Measurements from ENCODE around the gene SLC16A9. TPM values are rescaled to one million over a fixed set of nuclear protein-coding genes. Genes with fewer than 3 reads are reported as not detected.

The SLC16A9 gene
- total and polyA plus RNA-seq, 8 donors = 1.5 to 45.9 (median 41.4) TPM

GRCh38 chr10:59631882-59632807, 77.5 kb downstream of the SLC16A9 start:
- ATAC-seq (no peak), DNase-seq (no peak)
- H3K9me3 ChIP-seq = peaks cover 0 to 1% of the 10 kb centered on the region in 2 donors
- no peak for TF ChIP-seq CTCF (IDR thresholded peaks at IDR 0.05)
- no peak overlapping the region for H3K4me3 ChIP-seq
- intact Hi-C loops (cut with DNase I) = no loop called here
- H3K27me3 ChIP-seq = no peaks in the 10 kb centered on the region
- no peak overlapping the region for H3K27ac ChIP-seq
- H3K4me1 ChIP-seq = no peaks in the 10 kb centered on the region
- H3K36me3 ChIP-seq = no peaks in the 10 kb centered on the region

GRCh38 chr10:59631237-59631636, 78.4 kb downstream of the SLC16A9 start:
- TF ChIP-seq CTCF (IDR thresholded peaks at IDR 0.05) = no peak
- H3K4me3 ChIP-seq = no peak overlapping the region
- H3K9me3 ChIP-seq = no peaks in the 10 kb centered on the region
- no peak overlapping the region for H3K27ac ChIP-seq
- H3K4me1 ChIP-seq = no peaks in the 10 kb centered on the region
- ATAC-seq = no peak
- H3K36me3 ChIP-seq = no peaks in the 10 kb centered on the region
- intact Hi-C loops (cut with DNase I) = no loop called here
- DNase-seq = no peak
- H3K27me3 ChIP-seq = no peaks in the 10 kb centered on the region

- H3K36me3 ChIP-seq = no peaks in the 10 kb centered on the region
- intact Hi-C loops (cut with DNase I) = loop anchor here in 1 of 2 donors (10.0 kb wide), 2 partner anchors 384 to 406 kb away; no protein-coding TSS in a partner anchor
- no peaks in the 10 kb centered on the region for H3K4me1 ChIP-seq
- DNase-seq = no peak
- H3K9me3 ChIP-seq = no peaks in the 10 kb centered on the region
- ATAC-seq = no peak
- H3K4me3 ChIP-seq = no peak overlapping the region
- no peaks in the 10 kb centered on the region for H3K27me3 ChIP-seq
- no peak for TF ChIP-seq CTCF (IDR thresholded peaks at IDR 0.05)
- no peak overlapping the region for H3K27ac ChIP-seq
These were observed 80.7 kb downstream of the SLC16A9 start for GRCh38 chr10:59628965-59629364.

GRCh38 chr10:59628456-59628855, 81.2 kb downstream of the SLC16A9 start:
- TF ChIP-seq CTCF (IDR thresholded peaks at IDR 0.05) = no peak
- Histone ChIP-seq H3K9me3 (no peaks in the 10 kb centered on the region), H3K4me1 (no peaks in the 10 kb centered on the region), H3K27ac (no peak overlapping the region), H3K27me3 (no peaks in the 10 kb centered on the region), H3K4me3 (no peak overlapping the region), H3K36me3 (no peaks in the 10 kb centered on the region)
- intact Hi-C loops (cut with DNase I) = loop anchor here in 1 of 2 donors (10.0 kb wide), 2 partner anchors 384 to 406 kb away; no protein-coding TSS in a partner anchor
- no peak for DNase-seq
- ATAC-seq = no peak

- Histone ChIP-seq H3K36me3 (no peaks in the 10 kb centered on the region), H3K4me1 (no peaks in the 10 kb centered on the region), H3K4me3 (no peak overlapping the region), H3K9me3 (no peaks in the 10 kb centered on the region), H3K27ac (no peak overlapping the region), H3K27me3 (no peaks in the 10 kb centered on the region)
- DNase-seq = no peak
- no peak for ATAC-seq
- intact Hi-C loops (cut with DNase I) = loop anchor here in 1 of 2 donors (10.0 kb wide), 2 partner anchors 383 to 407 kb away; no protein-coding TSS in a partner anchor
- no peak for TF ChIP-seq CTCF (IDR thresholded peaks at IDR 0.05)
These were observed 82.2 kb downstream of the SLC16A9 start for GRCh38 chr10:59627366-59628018.

Measured in left lung (tissue), 10 donors.